ENCODE measurements around the gene FAT4.

DNA sequence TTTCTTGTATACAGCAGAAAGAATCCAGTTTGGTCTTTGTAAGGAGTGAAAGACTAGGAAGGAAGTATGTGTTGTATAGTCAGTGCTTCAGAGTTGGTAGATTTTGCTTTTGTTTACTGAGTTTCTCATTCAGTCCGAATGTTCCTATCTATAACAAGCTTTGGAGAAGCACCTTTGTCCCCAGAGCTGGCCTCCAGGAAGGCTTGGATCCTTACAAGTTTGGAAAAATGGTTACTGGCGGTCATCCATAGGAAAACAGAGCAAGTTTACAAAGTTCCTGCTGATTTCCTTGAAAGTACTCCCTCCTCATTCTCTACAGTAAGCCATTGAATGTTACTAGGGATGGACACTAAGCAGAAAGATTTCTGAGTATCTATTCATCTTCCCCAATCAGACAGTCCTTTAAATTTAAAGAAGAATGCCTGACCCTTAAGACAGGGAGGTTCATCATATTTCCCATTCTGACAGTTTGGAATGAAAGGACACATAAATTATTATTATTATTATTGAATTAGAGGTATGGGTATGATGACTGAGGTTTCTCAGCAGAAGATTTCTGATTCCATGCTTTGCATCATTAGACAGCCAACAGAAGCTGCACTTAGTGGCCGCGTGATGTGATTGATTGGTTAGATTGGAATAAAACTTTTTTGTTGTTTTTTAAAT, 35.8 kb downstream of the FAT4 start:
- no peak for TF ChIP-seq POLR2A (IDR thresholded peaks at IDR 0.05; ENCODE audit: low read depth, low read length)
- no peak for TF ChIP-seq SMC3 (IDR thresholded peaks at IDR 0.05; ENCODE audit: low read depth, low read length)
- TF ChIP-seq, protein P1, sequence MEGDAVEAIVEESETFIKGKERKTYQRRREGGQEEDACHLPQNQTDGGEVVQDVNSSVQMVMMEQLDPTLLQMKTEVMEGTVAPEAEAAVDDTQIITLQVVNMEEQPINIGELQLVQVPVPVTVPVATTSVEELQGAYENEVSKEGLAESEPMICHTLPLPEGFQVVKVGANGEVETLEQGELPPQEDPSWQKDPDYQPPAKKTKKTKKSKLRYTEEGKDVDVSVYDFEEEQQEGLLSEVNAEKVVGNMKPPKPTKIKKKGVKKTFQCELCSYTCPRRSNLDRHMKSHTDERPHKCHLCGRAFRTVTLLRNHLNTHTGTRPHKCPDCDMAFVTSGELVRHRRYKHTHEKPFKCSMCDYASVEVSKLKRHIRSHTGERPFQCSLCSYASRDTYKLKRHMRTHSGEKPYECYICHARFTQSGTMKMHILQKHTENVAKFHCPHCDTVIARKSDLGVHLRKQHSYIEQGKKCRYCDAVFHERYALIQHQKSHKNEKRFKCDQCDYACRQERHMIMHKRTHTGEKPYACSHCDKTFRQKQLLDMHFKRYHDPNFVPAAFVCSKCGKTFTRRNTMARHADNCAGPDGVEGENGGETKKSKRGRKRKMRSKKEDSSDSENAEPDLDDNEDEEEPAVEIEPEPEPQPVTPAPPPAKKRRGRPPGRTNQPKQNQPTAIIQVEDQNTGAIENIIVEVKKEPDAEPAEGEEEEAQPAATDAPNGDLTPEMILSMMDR (conservative IDR thresholded peaks at IDR 0.05; ENCODE audit: low read depth, low read length): no peak
- TF ChIP-seq BHLHE40 (IDR thresholded peaks at IDR 0.05; ENCODE audit: low read depth, low read length): no peak
- TF ChIP-seq, protein P2, sequence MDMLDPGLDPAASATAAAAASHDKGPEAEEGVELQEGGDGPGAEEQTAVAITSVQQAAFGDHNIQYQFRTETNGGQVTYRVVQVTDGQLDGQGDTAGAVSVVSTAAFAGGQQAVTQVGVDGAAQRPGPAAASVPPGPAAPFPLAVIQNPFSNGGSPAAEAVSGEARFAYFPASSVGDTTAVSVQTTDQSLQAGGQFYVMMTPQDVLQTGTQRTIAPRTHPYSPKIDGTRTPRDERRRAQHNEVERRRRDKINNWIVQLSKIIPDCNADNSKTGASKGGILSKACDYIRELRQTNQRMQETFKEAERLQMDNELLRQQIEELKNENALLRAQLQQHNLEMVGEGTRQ (IDR thresholded peaks at IDR 0.05; ENCODE audit: low read depth, low read length): no peak
